DND-41 (cell line): ENCODE data around the gene ZNF334.

Source experiments
- ATAC-seq: fragments of 200-7000 bp; cut with Tn5 transposase; 3 replicates; pipeline ENCODE4 v1.9.1; 2021; ENCODE audit warnings: low read depth; ENCODE audit not compliant: insufficient read depth
- DNase-seq: peaks from one replicate; pipeline ENCODE4 v3.0.0-alpha.2; 2020
- H2AFZ ChIP-seq: 2 replicates; pipeline ENCODE4 v1.6.0; 2012; ENCODE audit warnings: low read depth, low read length
- H3K27ac ChIP-seq: 2 replicates; pipeline ENCODE4 v1.5.1; 2012; ENCODE audit warnings: low read length, inconsistent platforms
- H3K27me3 ChIP-seq: fragments of 200-600 bp; sonication (generic); 2 replicates; pipeline ENCODE4 v1.6.0; 2012; ENCODE audit warnings: low read length, mild to moderate bottlenecking, inconsistent platforms; ENCODE audit not compliant: insufficient read depth, poor library complexity
- H3K36me3 ChIP-seq: 2 replicates; pipeline ENCODE4 v1.5.1; 2012; ENCODE audit warnings: low read length, inconsistent platforms; ENCODE audit not compliant: insufficient read depth
- H3K4me1 ChIP-seq: 2 replicates; pipeline ENCODE4 v1.5.1; 2012; ENCODE audit warnings: mild to moderate bottlenecking, low read length; ENCODE audit not compliant: insufficient read depth
- H3K4me2 ChIP-seq: 2 replicates; pipeline ENCODE4 v1.6.0; 2012; ENCODE audit warnings: mild to moderate bottlenecking, moderate library complexity, low read length, inconsistent platforms; ENCODE audit not compliant: insufficient read depth
- H3K4me3 ChIP-seq, 2 experiments: fragments of 200-600 bp in 1 of 2; shearing (Covaris generic) in 1 of 2; 2 replicates each; pipeline ENCODE4 v1.5.1; 2012 to 2016; ENCODE audit warnings: inconsistent platforms in 2 of 2, low read length in 2 of 2, mild to moderate bottlenecking in 2 of 2, low read depth in 1 of 2, moderate library complexity in 1 of 2
- H3K79me2 ChIP-seq: 2 replicates; pipeline ENCODE4 v1.6.0; 2012; ENCODE audit warnings: low read length, inconsistent platforms; ENCODE audit not compliant: insufficient read depth
- H3K9ac ChIP-seq: 2 replicates; pipeline ENCODE4 v1.6.0; 2012; ENCODE audit warnings: low read depth, mild to moderate bottlenecking, inconsistent platforms, low read length, moderate library complexity
- H3K9me3 ChIP-seq: 2 replicates; pipeline ENCODE4 v1.5.1; 2012; ENCODE audit warnings: low read length, moderate library complexity, mild to moderate bottlenecking, inconsistent platforms; ENCODE audit not compliant: insufficient read depth, severe bottlenecking
- H4K20me1 ChIP-seq: 2 replicates; pipeline ENCODE4 v1.6.0; 2012; ENCODE audit warnings: low read length; ENCODE audit not compliant: insufficient read depth
- EZH2 ChIP-seq: IDR thresholded peaks from 3 replicates; pipeline ENCODE4 v1.6.1; 2012; ENCODE audit warnings: borderline replicate concordance, low read depth, mild to moderate bottlenecking, moderate library complexity, low read length, inconsistent platforms; ENCODE audit not compliant: severe bottlenecking
- TF ChIP-seq, protein P1 (sequence below): IDR thresholded peaks from 2 replicates; pipeline ENCODE4 v1.5.1; 2012; ENCODE audit warnings: borderline replicate concordance, low read length, moderate library complexity, mild to moderate bottlenecking; ENCODE audit not compliant: poor library complexity, severe bottlenecking; ENCODE audit errors: extremely low read depth

ZNF334 gene

DNA sequence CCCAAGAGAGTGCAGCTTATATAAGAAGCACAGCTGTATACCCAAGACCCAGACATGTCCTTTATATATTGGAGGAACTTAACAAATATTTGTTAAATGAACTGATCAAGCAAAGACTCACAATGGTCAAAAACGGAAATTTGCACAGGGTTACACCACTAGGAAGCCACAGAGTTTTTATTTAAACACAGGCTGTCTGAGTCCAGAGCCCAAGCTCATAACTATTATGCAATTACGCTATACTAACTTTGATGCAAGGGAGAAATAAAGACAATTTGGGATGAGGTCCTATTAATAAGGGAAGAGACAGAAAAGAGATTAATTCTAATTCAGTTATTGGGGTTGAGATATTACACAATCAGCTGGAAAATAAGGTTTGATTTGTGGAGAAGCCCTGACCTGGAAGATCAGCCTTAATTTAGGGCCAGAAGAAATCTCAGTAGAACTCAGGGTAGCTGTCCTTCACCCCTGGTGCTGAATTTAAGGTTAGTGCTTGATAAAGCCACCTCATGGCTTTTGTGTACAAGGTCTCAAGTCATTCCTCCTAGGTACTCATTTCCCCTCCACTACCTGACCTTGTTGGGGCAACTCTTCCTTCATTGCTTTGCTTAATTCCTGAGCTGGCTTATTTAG, 10.5 kb upstream of the ZNF334 start:
- H3K27me3 ChIP-seq, result peaks cover 3% of the 10 kb centered on the region
- no peak overlapping the region for H3K27ac ChIP-seq
- H2AFZ ChIP-seq, result no peak overlapping the region
- no peaks in the 10 kb centered on the region for H3K9me3 ChIP-seq
- H3K36me3 ChIP-seq, result no peaks in the 10 kb centered on the region
- ATAC-seq (no peak), DNase-seq (peak; percentile 34)
- H4K20me1 ChIP-seq, result no peaks in the 10 kb centered on the region
- no peaks in the 10 kb centered on the region for H3K4me1 ChIP-seq
- no peak overlapping the region for H3K4me2 ChIP-seq
- H3K4me3 ChIP-seq, result no peak overlapping the region
- no peak overlapping the region for H3K9ac ChIP-seq
- H3K79me2 ChIP-seq, result no peaks in the 10 kb centered on the region
- TF ChIP-seq, protein P1, sequence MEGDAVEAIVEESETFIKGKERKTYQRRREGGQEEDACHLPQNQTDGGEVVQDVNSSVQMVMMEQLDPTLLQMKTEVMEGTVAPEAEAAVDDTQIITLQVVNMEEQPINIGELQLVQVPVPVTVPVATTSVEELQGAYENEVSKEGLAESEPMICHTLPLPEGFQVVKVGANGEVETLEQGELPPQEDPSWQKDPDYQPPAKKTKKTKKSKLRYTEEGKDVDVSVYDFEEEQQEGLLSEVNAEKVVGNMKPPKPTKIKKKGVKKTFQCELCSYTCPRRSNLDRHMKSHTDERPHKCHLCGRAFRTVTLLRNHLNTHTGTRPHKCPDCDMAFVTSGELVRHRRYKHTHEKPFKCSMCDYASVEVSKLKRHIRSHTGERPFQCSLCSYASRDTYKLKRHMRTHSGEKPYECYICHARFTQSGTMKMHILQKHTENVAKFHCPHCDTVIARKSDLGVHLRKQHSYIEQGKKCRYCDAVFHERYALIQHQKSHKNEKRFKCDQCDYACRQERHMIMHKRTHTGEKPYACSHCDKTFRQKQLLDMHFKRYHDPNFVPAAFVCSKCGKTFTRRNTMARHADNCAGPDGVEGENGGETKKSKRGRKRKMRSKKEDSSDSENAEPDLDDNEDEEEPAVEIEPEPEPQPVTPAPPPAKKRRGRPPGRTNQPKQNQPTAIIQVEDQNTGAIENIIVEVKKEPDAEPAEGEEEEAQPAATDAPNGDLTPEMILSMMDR, result no peak
- no peak for TF ChIP-seq EZH2

DNA sequence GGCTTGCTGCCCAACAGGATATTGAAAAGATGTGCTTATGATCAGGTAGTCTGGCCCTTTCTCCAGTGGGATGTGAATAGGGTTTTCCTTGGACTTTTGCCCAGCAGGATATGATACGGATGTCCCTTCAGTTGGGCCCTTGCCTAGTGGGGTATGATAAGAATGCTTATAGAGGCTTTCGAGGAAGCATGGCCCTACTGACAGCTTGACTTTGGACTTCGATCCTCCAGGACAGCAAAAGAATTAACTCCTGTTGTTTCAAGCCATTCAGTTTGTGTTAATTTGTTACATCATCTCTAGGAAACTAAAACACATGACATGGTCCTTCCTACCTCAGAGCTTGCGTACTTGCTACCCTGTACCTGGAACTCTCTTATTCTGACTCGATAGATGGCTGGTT, 9.7 kb upstream of the ZNF334 start:
- no peak overlapping the region for H3K9ac ChIP-seq
- ATAC-seq (no peak), DNase-seq (no peak)
- H3K4me2 ChIP-seq, result no peak overlapping the region
- no peaks in the 10 kb centered on the region for H3K36me3 ChIP-seq
- no peaks in the 10 kb centered on the region for H3K4me1 ChIP-seq
- no peaks in the 10 kb centered on the region for H4K20me1 ChIP-seq
- H3K79me2 ChIP-seq, result no peaks in the 10 kb centered on the region
- TF ChIP-seq EZH2, result no peak
- TF ChIP-seq, protein P1, result no peak
- H3K27ac ChIP-seq, result no peak overlapping the region
- H3K27me3 ChIP-seq, result no peaks in the 10 kb centered on the region
- H3K4me3 ChIP-seq, result no peak overlapping the region
- H2AFZ ChIP-seq, result no peak overlapping the region
- no peaks in the 10 kb centered on the region for H3K9me3 ChIP-seq

DNA sequence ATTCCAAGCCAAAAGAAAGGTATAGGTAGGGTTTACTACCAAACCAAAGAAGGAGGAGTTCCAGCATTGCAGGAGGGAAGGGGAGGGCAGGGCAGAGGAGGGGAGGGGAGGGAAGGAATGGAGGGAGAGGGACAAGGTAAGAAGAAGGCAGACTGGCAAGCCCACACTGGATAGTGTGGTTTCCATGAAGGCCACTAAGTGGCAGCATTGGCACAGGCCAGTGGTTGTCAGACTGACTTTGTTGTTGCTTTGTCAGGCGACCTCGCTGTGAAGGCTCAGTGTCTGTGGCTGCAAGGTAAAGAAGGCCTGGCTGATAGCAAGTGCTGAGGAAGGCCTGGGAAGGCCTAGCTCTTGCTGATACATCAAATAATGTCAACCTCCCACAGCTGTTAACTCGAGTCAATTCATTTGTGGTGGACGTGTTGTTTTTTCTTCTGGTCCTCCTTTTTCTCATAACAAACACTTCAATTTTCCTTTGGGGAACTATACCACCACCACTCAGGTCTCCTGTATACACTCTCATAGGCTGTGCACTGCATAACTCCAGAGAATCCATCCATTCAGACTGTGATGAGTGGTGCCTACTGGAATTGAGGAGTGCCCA, 7.7 kb upstream of the ZNF334 start:
- Histone ChIP-seq H3K27me3 (peaks cover 4% of the 10 kb centered on the region), H3K4me1 (no peaks in the 10 kb centered on the region), H4K20me1 (no peaks in the 10 kb centered on the region), H2AFZ (no peak overlapping the region), H3K9me3 (no peaks in the 10 kb centered on the region), H3K9ac (no peak overlapping the region), H3K79me2 (no peaks in the 10 kb centered on the region), H3K36me3 (no peaks in the 10 kb centered on the region), H3K4me3 (no peak overlapping the region), H3K4me2 (no peak overlapping the region), H3K27ac (no peak overlapping the region)
- TF ChIP-seq, protein P1, result peak; percentile 67
- no peak for TF ChIP-seq EZH2
- ATAC-seq (peak; percentile 70), DNase-seq (peak; percentile 48)
